Measurements from ENCODE around the gene KISS1R. TPM values are rescaled to one million over a fixed set of nuclear protein-coding genes. Genes with fewer than 3 reads are reported as not detected.

KISS1R gene
- total RNA-seq, 1 experiment from 2014 or later, result not detected

GRCh38 chr19:919199-920050, 2.3 kb downstream of the KISS1R start:
- DNase-seq (ENCODE audit: low read depth), result no peak

- peak; percentile 26 for DNase-seq (ENCODE audit: low read depth)
Observed at GRCh38 chr19:920051-920864, 3.1 kb downstream of the KISS1R start.

DNA sequence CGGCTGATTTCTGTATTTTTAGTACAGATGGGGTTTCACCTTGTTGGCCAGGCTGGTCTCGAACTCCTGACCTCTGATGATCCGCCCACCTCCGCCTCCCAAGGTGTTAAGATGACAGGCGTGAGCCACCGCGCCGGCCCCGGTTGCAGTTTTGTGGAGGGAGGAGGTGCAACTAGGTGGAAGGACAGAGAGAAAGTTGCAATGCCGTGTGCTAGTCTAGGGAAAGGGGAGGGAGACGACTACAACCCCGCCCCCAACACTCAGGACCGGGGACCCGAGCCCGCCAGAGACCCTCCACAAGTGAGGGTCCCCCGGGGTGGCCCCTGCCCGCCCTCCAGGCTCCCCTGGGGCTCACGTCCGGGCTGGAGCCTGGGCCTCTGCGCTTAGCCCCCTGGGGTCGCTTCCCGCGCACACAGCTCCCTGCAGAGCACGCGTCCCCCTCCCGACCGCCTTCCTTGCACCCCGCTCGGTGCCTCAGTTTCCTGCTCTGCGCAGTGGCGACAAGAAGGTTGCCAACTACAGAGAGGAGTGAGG, 7.5 kb downstream of the KISS1R start:
- no peak for DNase-seq (ENCODE audit: low read depth)

- DNase-seq (ENCODE audit: low read depth), result peak; percentile 59
Observed at GRCh38 chr19:925087-925525, 8.0 kb downstream of the KISS1R start.

- peak; percentile 81 for DNase-seq (ENCODE audit: low read depth)
Observed at GRCh38 chr19:925526-926322, 8.6 kb downstream of the KISS1R start, which contains the start of gene ARID3A. Gene ARID3A (plus strand): TSS chr19:926035. CDS start chr19:929529, 3,494 bp downstream.

DNA sequence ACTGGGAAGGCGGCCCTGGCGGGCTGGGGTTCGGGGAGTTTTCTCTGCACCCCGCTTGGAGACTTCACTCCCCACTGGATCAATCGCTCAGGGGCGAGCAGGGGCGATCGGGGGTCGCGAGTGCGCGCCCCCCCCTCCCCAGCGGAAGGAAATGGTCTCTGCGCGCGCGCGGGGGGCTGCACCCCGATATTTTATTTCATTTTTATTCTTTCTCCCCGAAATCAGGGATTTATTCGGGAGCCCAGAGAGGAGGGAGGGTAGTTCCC, 9.1 kb downstream of the KISS1R start:
- no peak for DNase-seq (ENCODE audit: low read depth)

DNA sequence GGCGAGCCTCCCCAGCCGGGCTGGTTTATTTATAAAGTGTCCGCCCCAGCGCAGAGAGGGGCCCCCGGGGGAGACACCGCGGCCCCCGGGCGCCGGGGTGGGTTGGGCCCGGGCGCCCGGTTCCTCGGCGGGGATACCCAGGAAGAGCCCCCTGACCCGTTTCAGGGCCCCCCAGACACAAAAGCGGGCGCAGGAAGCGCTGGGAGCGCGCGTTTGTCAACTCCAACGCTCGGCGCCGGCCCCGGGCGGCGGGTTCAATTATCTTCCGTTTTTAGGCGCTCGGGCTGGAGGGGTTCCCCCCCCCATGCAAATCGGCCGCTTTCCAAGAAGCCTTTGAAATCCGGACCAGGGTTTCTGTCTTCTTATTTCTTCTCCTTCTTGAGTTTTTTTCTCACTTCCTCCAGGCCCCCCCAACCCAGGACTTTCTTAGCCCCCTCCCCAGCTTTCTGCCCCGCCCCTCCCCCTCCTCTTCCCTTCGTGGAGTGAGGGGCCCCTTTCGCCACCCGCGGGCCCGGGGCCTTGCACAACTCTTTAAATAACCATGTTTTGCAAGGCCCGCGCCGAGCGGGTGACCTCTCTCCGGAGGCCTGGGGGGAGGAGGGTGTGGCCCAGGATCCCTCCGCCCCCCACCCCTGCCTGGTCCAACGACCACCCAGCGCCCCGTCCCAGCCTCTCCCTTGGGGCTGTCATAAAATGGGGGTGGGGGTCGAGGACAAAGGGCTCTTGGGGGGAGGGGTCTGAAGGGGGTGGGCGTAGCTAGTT, 9.6 kb downstream of the KISS1R start:
- DNase-seq (ENCODE audit: low read depth), result peak; percentile 47

GRCh38 chr19:927351-927779, 10.2 kb downstream of the KISS1R start:
- no peak for DNase-seq (ENCODE audit: low read depth)

DNA sequence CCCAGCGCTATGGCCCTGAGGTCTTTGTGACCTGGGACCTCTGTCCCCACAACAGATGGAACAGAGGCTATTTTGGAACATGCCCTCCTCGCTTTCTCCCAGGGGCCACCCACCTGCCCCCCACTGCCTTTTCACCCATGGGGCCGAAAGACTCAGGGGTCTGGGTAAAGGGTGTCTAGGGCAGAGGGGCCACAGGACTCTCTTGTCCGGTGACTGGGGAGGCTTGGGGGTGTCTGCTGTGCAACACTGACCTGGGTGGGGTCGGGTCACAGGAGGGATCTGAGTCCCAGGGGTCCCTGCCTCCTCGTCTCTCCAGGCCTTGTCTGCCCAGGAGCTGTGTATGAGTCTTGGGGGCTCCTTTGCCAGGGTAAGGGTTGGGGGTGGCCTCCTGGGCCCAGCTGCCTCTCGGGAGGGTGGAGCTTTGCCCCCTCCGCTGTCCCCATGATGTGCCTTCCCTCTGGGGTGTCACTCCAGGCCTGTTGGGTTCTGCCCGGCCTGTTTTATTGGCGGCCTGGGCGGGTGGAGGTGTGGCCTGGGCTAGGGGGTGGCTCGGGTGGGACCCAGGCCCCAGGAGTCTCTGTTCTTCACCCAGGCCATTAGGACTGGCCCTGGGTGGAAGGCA, 10.8 kb downstream of the KISS1R start:
- DNase-seq (ENCODE audit: low read depth), result no peak

- DNase-seq (ENCODE audit: low read depth), result no peak
Observed at GRCh38 chr19:928471-929202, 11.5 kb downstream of the KISS1R start.

DNA sequence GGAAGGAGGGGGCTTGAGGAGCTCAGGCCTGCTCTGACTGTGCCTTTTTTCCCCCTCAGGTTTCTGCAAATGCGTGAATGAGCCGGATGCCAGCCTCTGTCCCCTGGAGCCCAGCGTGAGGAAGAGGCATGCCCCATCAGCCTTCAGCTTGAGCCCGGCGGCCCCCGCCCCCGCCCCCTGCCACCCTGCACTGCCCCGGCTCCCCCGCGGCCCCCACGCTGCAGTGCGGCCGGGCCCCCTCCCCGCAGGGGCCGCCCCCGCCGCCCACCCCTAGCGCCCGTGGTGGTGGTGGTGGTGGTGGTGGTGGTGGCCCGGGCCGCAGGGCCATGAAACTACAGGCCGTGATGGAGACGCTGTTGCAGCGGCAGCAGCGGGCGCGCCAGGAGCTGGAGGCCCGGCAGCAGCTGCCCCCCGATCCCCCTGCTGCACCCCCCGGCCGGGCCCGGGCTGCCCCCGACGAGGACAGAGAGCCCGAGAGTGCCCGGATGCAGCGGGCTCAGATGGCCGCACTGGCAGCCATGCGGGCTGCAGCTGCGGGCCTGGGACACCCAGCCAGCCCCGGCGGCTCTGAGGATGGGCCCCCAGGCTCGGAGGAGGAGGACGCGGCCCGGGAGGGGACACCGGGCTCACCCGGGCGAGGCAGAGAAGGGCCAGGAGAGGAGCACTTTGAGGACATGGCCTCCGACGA, 12.2 kb downstream of the KISS1R start:
- no peak for DNase-seq (ENCODE audit: low read depth)

DNA sequence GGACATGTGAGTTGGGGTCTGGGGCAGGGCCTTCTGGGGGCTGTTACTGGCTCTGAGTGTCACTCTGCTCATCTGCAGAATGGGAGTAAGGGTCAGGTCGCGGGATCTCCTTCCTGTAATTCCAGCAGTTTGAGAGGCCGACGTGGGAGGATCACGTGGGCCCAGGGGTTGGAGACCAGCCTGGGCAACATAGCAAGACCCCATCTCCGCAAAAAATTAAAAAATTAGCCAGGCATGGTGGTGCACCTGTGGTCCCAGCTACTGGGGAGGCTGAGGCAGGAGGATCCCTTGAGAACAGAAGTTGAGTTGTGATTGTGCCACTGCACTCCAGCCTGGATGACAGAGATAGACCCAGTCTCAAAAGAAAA, 12.7 kb downstream of the KISS1R start:
- no peak for DNase-seq (ENCODE audit: low read depth)

GRCh38 chr19:931860-932647, 14.9 kb downstream of the KISS1R start:
- DNase-seq (ENCODE audit: low read depth), result no peak

GRCh38 chr19:932648-933552, 15.8 kb downstream of the KISS1R start:
- peak; percentile 98 for DNase-seq (ENCODE audit: low read depth)

GRCh38 chr19:933553-933882, 16.4 kb downstream of the KISS1R start:
- DNase-seq (ENCODE audit: low read depth), result no peak

GRCh38 chr19:934197-934840, 17.2 kb downstream of the KISS1R start:
- DNase-seq (ENCODE audit: low read depth), result no peak

- DNase-seq (ENCODE audit: low read depth), result peak; percentile 89
Observed at GRCh38 chr19:934865-935479, 17.8 kb downstream of the KISS1R start.
